GM19023 (cell line): ENCODE data around the gene ANKRD10.

ENCODE experiments used
- ATAC-seq: cut with Tn5 transposase; IDR thresholded peaks from one replicate; pipeline ENCODE4 v1.9.1; 2021; ENCODE audit warnings: mild to moderate bottlenecking, moderate library complexity; ENCODE audit not compliant: unreplicated experiment

The ANKRD10 gene

DNA sequence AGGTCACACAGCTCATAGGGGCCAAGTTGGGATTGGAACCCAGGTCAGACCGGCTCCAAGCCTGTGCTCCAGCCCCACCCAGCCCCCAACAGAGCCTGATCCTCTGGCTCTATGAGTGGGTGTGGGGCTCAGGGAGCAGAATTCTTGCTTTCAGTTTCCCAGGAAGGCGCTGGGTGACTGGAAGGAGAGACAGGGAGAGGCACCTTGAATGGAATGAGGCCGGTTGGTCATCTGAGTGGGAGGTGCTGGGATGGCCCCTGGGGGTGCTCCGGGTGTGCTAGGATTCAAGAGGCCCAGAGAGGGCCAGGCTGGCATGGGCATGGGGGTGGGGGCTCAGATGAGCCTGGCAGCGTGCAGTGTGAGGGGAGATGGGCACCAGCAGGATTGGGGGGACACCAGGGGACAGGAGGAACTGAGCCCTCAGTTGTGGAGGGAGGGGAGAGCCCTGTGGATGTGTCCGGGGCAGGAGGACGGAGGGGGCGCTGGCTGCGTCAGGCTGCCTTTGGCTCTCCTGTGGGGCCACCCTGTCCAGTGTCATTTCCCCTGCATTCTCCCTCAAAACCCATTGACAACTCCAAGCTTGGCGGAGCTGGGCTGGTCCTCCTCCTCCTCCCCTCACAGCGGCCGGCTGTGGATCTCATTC is 31.2 kb upstream of the ANKRD10 start:
- no peak for ATAC-seq

DNA sequence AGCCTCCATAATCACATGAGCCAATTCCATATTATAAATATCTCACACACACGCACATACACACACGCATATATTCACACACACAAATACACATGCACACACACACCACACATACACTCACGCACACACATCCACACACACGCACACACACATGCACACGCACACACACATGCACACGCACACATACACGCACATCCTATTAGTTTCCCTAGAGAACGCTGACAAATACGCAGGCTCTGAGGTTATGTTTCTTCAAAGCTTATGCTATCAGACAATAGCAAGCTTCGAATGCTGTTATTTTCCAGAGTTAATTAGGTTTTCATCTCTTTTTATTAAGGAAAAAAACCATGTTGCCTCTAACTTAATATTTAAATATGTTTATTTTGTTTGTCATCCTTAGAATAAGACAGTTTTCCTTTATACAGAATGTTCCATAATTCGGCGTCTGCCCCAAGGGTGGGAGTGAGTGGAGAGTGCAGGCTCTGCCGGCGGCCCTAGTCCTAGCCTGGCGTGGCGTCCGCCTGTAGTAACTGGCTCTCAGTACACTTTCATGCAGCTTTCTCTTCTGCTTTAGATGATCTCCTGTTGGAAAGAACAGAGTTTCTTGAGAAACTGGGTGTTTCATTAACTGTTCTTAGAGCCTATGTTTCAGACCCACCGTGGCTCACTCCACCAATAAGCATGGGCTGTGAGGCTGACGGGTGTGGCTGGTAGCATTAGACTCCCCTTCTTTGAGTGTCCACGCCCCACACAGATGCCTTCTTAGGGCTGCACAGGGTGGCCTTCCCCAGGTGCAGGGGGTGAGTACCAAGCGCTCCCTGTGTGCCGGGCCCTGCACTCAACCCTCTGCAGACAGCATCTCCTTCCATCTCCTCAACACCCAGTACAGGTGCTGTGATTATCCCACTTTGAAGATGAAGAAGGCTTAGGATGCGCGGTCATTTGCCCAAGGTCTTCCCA is 30.4 kb upstream of the ANKRD10 start:
- ATAC-seq, result no peak

DNA sequence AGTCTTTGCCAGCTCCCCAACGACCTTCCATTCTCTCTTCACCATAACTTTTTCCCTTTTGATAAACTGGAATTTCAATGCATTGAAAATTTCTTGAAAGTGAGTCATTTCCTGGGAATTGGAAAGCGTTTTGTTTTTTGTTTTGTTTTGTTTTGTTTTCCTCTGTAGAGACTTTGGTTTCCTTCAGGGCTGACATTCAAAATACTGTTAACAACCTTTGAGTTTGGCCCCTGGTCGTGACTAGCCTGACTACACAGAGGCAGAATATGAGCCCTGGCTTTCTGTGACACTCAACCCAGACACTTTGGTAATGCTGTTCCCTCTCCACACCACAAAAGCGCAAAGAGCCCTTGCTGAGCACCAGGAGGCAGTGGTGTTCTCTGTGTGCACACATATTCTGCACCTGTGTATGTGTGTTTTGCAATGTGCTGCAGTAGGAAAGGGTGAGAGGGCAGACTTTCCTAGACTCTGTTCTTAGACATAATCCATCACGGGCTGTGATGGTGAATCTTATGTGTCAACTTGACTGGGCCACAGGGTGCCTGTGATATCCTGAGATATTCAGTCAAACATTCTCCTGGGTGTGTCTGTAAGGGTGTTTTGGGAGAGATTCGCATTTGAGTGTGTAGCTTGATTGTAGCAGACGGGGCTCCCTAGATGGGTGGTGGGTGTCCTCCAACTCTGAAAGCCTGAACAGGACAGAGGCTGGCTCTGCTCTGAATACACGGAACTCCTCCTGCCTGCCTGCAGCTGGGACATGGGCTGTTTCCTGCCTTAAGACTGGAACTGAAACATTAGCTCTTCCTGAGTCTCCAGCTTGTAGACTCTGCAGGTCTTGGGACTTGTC is 29.5 kb upstream of the ANKRD10 start:
- peak; percentile 52 for ATAC-seq

DNA sequence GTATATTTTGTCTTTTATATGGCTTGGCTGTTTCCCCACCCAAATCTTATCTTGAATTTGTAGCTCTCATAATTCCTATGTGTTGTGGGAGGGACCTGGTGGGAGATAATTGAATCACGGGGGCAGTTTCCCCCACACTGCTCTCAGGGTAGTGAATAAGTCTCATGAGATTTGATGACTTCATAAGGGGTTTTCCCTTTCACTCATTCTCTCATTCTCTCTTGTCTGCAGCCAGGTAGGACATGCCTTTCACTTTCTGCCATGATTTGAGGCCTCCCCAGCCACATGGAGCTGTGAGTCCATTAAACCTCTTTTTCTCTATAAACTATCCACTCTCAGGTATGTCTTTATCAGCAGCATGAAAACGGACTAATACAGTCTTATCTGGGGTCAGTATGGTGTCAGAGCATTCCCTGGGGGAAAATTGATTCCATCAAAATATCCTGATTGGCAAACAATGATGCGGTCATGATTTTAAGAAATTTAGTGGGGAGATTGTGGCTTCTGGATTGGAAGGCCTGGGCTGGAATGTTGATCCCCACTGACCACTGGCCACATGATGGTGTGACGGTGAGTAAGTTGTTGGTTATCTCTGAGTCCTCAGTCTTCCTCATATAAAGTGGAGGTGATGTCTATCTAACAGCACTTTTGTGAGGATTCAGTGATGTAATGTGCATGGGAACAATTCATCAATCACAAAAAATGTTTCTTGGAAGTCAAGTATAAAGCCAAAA is 27.5 kb upstream of the ANKRD10 start:
- peak; percentile 72 for ATAC-seq

DNA sequence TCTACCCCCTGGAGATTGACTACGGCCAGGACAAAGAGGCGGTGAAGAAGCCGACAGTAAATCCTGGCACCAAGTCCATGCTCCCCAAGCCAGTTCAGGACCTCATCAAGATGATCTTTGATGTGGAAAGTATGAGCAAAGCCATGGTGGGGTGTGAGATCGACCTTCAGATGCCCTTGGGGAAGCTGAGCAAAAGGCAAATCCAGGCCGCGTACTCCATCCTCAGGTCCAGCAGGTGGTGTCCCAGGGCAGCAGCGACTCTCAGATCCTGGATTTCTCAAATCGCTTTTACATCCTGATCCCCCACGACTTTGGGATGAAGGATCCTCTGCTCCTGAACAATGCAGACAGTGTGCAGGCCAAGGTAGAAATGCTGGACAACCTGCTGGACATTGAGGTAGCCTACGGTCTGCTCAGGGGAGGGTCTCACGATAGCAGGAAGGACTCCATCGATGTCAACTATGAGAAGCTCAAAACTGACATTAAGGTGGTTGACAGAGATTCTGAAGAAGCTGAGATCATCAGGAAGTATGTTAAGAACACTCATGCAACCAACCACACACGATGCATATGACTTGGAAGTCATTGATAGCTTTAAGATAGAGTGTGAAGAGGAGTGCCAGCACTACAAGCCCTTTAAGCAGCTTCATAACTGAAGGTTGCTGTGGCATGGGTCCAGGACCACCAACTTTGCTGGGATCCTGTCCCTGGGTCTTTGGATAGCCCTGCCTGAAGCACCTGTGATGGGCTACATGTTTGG is 24.0 kb upstream of the ANKRD10 start:
- ATAC-seq, result no peak

DNA sequence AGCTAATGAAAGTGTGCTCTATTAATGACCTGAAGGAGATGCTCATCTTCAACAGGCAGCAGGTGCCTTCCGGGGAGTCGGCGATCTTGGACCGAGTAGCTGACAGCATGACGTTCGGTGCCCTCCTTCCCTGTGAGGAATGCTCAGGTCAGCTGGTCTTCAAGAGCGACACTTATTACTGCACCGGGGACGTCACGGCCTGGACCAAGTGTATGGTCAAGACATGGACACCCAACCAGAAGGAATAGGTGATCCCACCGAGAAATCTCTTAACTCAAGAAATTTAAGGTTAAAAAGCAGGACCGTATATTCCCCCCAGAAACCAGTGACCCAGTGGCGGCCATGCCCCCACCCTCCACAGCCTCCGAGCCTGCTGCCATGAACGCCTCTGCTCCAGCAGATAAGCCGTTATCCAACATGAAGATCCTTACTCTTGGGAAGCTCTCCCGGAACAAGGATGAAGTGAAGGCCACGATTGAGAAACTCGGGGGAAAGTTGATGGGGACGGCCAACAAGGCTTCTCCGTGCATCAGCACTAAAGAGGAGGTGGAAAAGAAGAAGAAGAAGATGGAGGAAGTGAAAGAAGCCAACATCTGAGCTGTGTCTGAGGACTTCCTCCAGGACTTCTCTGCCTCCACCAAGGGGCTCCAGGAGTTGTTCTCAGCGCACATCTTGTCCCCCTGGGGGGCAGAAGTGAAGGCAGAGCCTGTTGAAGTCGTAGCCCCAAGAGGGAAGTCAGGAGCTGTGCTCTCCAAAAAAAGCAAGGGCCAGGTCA is 22.8 kb upstream of the ANKRD10 start:
- ATAC-seq, result no peak

DNA sequence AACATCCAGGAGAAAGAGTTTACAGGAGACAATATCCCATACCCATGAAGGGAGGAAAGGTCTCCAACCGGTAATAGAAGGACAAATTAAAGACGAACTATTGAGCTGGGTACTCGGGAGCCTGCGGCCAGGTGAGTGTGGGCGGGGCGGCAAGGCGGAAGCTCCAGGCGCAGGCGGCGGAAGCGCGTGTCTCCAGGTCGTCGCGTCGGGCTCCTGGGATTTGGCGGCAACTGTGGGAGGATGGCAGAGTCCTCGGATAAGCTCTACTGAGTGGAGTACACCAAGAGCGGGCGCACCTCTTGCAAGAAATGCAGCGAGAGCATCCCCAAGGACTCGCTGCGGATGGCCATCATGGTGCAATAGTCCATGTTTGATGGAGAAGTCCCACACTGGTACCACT is 21.6 kb upstream of the ANKRD10 start:
- no peak for ATAC-seq

DNA sequence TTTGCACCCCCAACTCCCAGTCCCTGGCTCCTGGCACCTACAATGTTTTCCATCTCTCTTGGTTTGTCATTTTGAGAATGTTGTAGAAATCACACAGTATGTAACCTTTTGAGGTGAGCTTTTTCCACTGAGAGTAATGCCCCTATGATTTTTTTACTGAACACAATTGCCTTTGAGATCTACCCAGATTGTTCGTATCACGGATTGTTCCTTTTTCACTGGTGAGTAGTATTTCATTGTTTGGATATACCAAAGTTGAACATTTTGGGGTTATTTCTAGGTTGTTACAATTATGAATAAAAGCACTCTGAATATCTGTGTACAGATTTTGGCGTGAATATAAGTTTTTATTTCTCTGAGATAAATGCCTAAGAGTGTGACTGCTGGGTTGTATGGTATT is 17.7 kb upstream of the ANKRD10 start:
- no peak for ATAC-seq

DNA sequence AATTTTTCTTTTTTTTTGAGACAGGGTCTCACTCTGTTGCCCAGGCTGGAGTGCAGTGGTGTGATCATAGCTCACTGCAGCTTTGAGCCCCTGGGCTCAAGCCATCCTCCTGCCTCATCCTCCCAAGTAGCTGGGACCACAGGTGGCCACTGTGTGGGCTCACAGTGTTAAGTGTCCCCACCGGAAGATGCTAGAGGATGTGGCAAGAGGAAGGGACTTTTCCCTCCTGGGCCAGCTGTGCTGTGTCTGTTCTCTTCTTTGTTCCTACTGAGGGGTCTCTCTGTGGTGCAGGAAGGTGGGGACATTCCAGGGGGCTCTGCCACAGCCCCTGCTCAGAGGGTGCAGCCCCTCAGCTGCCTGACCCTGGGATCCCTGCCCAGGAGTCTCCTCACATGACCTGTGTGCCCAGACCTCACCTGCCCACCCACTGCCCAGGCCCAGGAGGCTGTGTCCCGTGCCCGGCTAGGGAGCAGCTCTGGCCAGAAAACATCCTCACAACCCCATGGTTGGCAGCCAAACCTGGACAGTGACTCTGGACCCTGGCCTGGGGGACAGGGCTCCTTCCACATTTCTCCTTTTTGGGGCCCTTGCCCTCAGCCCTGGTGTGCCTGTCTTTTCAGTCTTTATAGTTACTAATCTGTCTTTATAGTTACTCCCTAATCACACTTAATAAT is 14.4 kb upstream of the ANKRD10 start:
- peak; percentile 62 for ATAC-seq

DNA sequence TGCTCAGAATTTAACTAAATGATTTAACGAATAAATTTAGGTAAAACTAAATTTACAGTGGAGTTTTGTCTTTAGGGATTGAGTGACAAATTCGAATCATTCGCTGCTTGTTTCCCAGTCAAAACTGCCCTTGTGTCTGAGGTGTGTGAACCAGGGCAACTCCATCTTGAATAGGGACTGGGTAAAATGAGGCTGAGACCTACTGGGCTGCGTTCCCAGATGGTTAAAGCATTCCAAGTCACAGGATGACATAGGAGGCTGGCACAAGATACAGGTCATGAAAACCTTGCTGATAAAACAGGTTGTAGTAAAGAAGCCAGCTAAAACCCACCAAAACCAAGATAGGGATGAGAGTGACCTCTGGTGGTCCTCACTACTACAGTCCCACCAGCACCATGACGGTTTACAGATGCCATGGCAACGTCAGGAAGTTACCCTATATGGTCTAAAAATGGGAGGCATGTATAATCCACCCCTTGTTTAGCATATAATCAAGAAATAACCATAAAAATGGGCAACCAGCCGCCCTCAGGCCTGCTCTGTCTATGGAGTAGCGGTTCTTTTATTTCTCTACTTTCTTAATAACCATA is 10.2 kb upstream of the ANKRD10 start:
- ATAC-seq, result no peak

DNA sequence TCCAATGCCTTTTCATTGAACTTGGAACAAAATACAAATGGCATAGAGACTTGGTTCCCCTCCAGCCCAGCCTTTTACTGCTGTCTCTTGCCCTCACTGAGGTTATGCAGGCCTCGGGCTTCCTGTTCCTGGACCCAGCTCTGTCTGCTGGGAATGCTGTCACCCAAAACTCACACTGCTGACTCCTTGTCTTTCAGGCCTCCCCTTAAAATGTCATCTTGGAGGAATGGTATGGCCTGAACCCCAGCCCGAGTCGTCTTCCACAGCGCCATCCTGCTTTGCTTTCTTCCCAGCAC is 9.7 kb upstream of the ANKRD10 start:
- no peak for ATAC-seq

DNA sequence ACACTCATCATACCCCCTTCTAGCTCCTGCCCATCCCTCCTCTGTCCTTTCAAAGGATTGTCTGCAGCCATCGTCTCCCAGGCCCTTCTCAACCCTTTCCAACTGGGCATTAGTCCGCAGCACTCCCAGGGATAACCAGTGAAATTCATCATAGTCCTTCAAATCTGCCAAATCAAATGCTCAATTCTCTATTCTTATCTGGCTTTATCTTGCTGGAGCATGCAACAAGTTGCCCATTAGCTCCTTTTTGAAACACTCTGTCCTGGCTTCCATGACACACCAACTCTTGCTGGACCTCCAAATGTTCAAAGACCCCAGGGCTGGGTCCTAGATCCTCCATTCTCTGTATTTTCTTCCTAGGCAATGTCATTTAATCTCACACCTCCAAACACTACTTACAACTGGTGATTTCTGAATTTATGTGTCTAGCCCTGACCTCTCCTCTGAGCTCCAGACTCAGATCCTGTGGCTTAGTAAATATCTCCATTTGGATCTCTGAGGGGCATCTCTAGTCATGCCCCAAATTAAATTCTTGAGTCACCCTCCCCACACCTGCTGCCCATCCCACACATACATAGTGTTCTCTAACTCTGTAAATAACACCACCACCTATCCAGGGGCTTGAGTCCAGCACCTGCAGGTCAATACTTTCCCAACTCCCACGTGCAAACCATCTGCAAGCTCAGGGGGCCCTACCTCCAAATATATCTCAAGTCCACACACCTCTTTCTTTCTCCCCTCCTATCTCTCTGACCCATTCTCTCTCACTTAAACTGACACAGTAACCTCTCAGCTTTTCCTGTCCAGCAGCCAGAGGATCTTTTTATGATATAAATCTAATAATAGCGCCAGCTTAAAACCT is 9.1 kb upstream of the ANKRD10 start:
- ATAC-seq, result no peak

DNA sequence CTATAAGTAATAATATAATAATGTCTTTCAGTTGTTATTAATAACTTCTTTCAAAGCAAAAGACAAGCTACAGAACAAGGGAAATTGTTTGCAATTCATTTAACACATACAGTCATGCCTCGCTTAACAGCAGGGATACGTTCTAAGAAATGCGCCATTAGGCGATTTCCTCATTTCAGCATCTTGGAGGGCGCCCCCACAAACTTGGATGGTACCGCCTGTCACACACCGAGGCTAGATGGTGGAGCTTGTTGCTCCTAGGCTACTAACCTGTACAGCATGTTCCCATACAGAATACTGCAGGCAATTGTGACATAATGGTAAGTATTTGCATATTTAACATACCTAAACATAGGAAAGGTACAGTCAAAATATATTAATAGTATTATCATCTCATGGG is 8.2 kb upstream of the ANKRD10 start:
- ATAC-seq, result no peak

DNA sequence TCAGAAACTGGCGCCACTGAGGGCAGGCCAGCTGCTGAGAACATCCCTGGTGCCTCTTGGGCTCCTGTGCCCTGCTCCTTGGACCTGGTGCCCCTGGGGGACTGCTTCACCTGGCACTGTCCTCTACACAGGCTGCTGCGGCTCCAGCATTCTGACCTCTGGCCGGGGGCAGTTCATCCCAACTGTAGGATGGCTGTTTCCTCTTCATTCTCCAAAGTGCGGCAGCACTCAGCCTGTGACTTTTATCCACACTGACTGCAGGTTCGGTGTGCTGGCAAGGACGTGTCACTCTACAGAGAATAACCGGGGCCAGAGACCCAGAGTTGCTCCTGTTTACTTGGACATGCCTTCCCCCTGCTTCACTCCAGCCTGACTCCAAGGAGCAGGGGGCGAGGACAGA is 7.6 kb upstream of the ANKRD10 start:
- ATAC-seq, result no peak

DNA sequence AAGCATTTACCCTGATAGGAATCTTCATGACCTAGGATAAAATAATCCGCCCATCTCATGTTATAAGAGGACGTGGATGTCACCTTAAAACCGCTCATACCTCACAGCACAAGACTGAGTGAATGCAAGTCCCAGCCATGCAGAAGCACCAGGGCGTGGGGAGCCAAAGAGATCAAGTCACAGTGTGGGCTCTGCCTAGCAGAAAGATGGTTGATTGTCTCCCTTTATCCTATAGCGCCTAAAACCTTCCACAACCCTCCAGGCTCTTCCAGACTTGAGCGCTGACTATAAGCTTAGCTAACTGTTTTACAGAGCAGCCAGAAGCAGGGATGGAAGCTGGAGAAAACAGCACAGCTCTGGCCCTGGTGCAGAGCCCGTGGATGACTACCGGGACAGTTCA is 6.8 kb upstream of the ANKRD10 start:
- no peak for ATAC-seq

DNA sequence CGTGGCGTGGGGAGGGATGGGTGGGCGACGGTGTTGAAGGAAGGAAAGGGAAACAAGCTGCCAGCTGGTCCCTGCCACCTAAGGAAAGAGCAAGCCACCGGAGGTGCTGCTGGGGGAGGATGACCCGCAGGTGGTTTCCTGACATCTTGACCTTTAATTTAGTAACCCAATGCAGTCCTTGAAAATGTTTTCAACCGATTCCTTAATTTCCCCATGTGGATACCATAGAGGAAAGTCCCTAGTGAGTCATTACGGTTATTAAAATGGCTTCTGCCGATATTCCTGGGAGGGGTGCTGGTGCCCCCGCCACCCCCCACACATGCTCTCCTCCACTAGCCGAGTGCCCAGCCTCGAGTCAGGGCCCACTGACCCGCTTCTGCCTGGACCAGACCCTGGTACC is 6.3 kb upstream of the ANKRD10 start:
- no peak for ATAC-seq

DNA sequence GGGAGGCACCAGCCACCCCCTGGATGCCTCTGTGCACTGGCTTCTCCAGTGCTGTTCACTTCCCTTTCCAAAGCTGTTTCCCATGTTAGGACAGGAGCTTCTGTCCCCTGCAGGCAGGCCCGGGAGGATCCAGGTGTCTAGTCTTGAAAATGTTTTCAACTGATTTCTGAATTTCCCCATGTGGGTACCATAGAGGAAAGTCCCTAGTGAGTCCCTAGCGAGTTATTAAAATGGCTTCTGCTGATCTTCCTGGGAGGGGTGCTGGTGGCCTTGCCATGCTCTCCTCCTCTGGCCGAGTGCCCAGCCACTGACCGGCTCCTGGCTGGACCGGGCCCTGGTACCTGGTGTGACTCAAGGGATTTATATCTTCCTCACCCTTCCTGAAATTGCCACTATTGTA is 5.2 kb upstream of the ANKRD10 start:
- ATAC-seq, result no peak
